WTC11 (cell line): ENCODE measurements around the gene KATNA1. TPM values are rescaled to one million over a fixed set of nuclear protein-coding genes. Genes with fewer than 3 reads are reported as not detected.

ENCODE experiments used
- ARID4B ChIP-seq: sonication (generic); formaldehyde crosslinking; IDR thresholded peaks from 2 replicates; pipeline ENCODE4 v1.8.0; 2023; ENCODE audit warnings: missing genetic modification reagents, mild to moderate bottlenecking, borderline replicate concordance
- CTCF ChIP-seq: fragments of 200-600 bp; IDR thresholded peaks from 2 replicates; pipeline ENCODE4 v1.8.0; 2022; ENCODE audit warnings: antibody characterized with exemption
- E2F4 ChIP-seq: sonication (generic); formaldehyde crosslinking; IDR thresholded peaks from 2 replicates; pipeline ENCODE4 v1.8.1; 2022; ENCODE audit warnings: low read depth, mild to moderate bottlenecking, moderate library complexity, missing genetic modification reagents, borderline replicate concordance
- EMX1 ChIP-seq: fragments of 250-450 bp; sonication (Bioruptor Pico); IDR thresholded peaks from 2 replicates; pipeline ENCODE4 v1.8.0; 2021; ENCODE audit warnings: mild to moderate bottlenecking
- ESRRA ChIP-seq: sonication (generic); formaldehyde crosslinking; IDR thresholded peaks from 2 replicates; pipeline ENCODE4 v1.8.1; 2022; ENCODE audit warnings: mild to moderate bottlenecking, missing genetic modification reagents, borderline replicate concordance
- FOXK1 ChIP-seq: sonication (generic); formaldehyde crosslinking; IDR thresholded peaks from 2 replicates; pipeline ENCODE4 v1.8.0; 2022; ENCODE audit warnings: mild to moderate bottlenecking, moderate library complexity, missing genetic modification reagents
- GRHL2 ChIP-seq: fragments of 250-450 bp; sonication (Bioruptor Pico); IDR thresholded peaks from 2 replicates; pipeline ENCODE4 v1.8.0; 2022; ENCODE audit warnings: mild to moderate bottlenecking, moderate library complexity; ENCODE audit not compliant: insufficient replicate concordance, severe bottlenecking
- GTF2I ChIP-seq: fragments of 250-450 bp; sonication (Bioruptor Pico); conservative IDR thresholded peaks from 2 replicates; pipeline ENCODE4 v1.4.0; 2021; ENCODE audit warnings: mild to moderate bottlenecking
- KAT7 ChIP-seq: sonication (generic); formaldehyde crosslinking; IDR thresholded peaks from 2 replicates; pipeline ENCODE4 v1.8.1; 2023; ENCODE audit warnings: missing genetic modification reagents, mild to moderate bottlenecking, borderline replicate concordance
- MXD4 ChIP-seq: fragments of 250-450 bp; sonication (Bioruptor Pico); IDR thresholded peaks from 2 replicates; pipeline ENCODE4 v1.8.0; 2021; ENCODE audit warnings: mild to moderate bottlenecking, moderate library complexity, borderline replicate concordance
- MYBL2 ChIP-seq: sonication (generic); formaldehyde crosslinking; IDR thresholded peaks from 2 replicates; pipeline ENCODE4 v1.8.1; 2023; ENCODE audit warnings: mild to moderate bottlenecking, moderate library complexity, missing genetic modification reagents
- NFATC4 ChIP-seq: fragments of 250-450 bp; sonication (Bioruptor Pico); IDR thresholded peaks from 2 replicates; pipeline ENCODE4 v1.9.0; 2021; ENCODE audit warnings: mild to moderate bottlenecking
- NR1H2 ChIP-seq: sonication (generic); formaldehyde crosslinking; IDR thresholded peaks from 2 replicates; pipeline ENCODE4 v1.9.0; 2021; ENCODE audit warnings: mild to moderate bottlenecking, moderate library complexity, missing genetic modification reagents
- OVOL2 ChIP-seq: fragments of 250-450 bp; sonication (Bioruptor Pico); IDR thresholded peaks from 2 replicates; pipeline ENCODE4 v1.9.0; 2021; ENCODE audit warnings: mild to moderate bottlenecking, borderline replicate concordance
- RELA ChIP-seq: sonication (generic); formaldehyde crosslinking; IDR thresholded peaks from 2 replicates; pipeline ENCODE4 v1.8.1; 2022; ENCODE audit warnings: missing genetic modification reagents, mild to moderate bottlenecking, borderline replicate concordance
- SMAD3 ChIP-seq: sonication (generic); formaldehyde crosslinking; IDR thresholded peaks from 2 replicates; pipeline ENCODE4 v1.8.0; 2022; ENCODE audit warnings: missing genetic modification reagents, mild to moderate bottlenecking, borderline replicate concordance
- TCF7 ChIP-seq: sonication (generic); formaldehyde crosslinking; IDR thresholded peaks from 2 replicates; pipeline ENCODE4 v1.8.0; 2022; ENCODE audit warnings: mild to moderate bottlenecking, low read depth, missing genetic modification reagents, moderate library complexity
- TP53 ChIP-seq: sonication (generic); formaldehyde crosslinking; IDR thresholded peaks from 2 replicates; pipeline ENCODE4 v1.8.1; 2023; ENCODE audit warnings: mild to moderate bottlenecking, missing genetic modification reagents
- ZBTB21 ChIP-seq: sonication (generic); formaldehyde crosslinking; IDR thresholded peaks from 2 replicates; pipeline ENCODE4 v1.8.1; 2023; ENCODE audit warnings: mild to moderate bottlenecking, missing genetic modification reagents, borderline replicate concordance
- ZMAT4 ChIP-seq: fragments of 250-450 bp; sonication (Bioruptor Pico); IDR thresholded peaks from 2 replicates; pipeline ENCODE4 v1.9.0; 2021; ENCODE audit warnings: mild to moderate bottlenecking
- ZNF121 ChIP-seq: sonication (generic); formaldehyde crosslinking; IDR thresholded peaks from 2 replicates; pipeline ENCODE4 v1.8.0; 2023; ENCODE audit warnings: missing genetic modification reagents
- ZNF671 ChIP-seq: fragments of 250-450 bp; sonication (Bioruptor Pico); IDR thresholded peaks from 2 replicates; pipeline ENCODE4 v1.8.0; 2021; ENCODE audit warnings: mild to moderate bottlenecking
- total RNA-seq: library from RNA; stranded (reverse); gene quantifications from 3 replicates; pipeline ENCODE4 v1.2.3, GENCODE V29; 2021
- TF ChIP-seq, protein P1 (sequence below): sonication (generic); formaldehyde crosslinking; IDR thresholded peaks from 2 replicates; pipeline ENCODE4 v1.8.0; 2022; ENCODE audit warnings: mild to moderate bottlenecking, missing genetic modification reagents
- TF ChIP-seq, protein P2 (sequence below): sonication (generic); formaldehyde crosslinking; IDR thresholded peaks from 2 replicates; pipeline ENCODE4 v1.8.1; 2023; ENCODE audit warnings: mild to moderate bottlenecking, moderate library complexity, missing genetic modification reagents
- TF ChIP-seq, protein P3 (sequence below): sonication (generic); formaldehyde crosslinking; IDR thresholded peaks from 2 replicates; pipeline ENCODE4 v1.8.1; 2023; ENCODE audit warnings: mild to moderate bottlenecking, missing genetic modification reagents, moderate library complexity

Gene KATNA1
- total RNA-seq, 1 experiment from 2014 or later, result 18.1 TPM

DNA sequence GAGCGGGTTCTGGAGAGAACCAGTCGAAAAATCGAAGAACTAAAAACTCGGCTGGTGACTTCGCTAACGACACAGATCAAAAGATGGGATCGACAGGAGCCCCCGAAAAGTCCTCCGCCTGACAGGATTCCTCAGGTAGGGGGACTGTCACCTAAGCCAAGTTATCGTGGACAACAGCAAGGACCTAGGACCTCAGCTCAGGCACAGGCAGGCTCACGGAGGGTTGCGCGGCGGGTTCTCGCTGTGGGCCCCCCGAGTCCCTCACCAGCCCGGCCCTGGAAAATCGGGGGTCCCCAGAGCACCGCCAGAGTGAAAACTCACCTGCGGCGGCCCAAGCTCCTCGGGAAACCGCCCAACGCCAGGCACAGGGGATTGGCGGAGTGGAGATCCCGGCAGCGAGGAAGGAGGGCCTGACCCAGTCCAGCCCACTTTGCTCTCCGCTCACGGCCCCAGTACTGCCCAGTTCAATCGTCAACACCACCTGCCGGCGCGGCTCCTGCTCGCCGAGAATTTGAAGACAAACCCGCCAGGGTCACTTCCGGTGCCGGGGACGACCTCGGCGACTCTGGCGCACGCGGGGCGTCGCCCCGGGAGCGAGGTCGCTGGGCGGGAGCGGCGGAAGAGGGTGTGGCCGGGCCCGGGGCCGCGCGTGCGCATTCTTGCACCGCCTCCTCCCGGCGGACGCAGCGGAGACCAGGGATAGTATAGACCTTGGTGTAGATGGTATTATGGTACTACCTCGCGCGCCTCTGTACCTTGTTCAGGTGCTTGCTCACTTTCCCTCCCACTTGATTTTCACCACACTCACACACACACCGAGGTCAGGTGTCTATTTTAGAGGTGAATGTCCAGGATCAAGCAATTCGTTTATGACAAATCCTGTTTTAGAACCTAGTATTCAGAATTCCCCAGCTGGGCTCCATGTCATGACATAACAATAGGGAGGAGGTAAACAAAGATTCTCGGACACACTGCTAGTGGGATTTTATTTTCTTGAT is at the start of gene KATNA1 (continued):
- TF ChIP-seq, protein P1, sequence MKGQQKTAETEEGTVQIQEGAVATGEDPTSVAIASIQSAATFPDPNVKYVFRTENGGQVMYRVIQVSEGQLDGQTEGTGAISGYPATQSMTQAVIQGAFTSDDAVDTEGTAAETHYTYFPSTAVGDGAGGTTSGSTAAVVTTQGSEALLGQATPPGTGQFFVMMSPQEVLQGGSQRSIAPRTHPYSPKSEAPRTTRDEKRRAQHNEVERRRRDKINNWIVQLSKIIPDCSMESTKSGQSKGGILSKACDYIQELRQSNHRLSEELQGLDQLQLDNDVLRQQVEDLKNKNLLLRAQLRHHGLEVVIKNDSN, result peak; percentile 78
- TF ChIP-seq, protein P2, sequence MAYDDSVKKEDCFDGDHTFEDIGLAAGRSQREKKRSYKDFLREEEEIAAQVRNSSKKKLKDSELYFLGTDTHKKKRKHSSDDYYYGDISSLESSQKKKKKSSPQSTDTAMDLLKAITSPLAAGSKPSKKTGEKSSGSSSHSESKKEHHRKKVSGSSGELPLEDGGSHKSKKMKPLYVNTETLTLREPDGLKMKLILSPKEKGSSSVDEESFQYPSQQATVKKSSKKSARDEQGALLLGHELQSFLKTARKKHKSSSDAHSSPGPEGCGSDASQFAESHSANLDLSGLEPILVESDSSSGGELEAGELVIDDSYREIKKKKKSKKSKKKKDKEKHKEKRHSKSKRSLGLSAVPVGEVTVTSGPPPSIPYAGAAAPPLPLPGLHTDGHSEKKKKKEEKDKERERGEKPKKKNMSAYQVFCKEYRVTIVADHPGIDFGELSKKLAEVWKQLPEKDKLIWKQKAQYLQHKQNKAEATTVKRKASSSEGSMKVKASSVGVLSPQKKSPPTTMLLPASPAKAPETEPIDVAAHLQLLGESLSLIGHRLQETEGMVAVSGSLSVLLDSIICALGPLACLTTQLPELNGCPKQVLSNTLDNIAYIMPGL (CRISPR knock-in tag), result peak; percentile 78; the same call in 1 of the 2 replicates
- TF ChIP-seq RELA, result peak; percentile 82; the same call in 1 of the 2 replicates
- TF ChIP-seq, protein P3, sequence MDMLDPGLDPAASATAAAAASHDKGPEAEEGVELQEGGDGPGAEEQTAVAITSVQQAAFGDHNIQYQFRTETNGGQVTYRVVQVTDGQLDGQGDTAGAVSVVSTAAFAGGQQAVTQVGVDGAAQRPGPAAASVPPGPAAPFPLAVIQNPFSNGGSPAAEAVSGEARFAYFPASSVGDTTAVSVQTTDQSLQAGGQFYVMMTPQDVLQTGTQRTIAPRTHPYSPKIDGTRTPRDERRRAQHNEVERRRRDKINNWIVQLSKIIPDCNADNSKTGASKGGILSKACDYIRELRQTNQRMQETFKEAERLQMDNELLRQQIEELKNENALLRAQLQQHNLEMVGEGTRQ (CRISPR knock-in tag), result no peak
- TF ChIP-seq CTCF, result no peak
- no peak for TF ChIP-seq ZBTB21 (CRISPR knock-in tag)
- no peak for TF ChIP-seq OVOL2
- TF ChIP-seq ARID4B, result peak; percentile 93
- peak; percentile 92; the same call in 1 of the 2 replicates for TF ChIP-seq ESRRA (CRISPR knock-in tag)
- peak; percentile 90 for TF ChIP-seq MYBL2
- no peak; the same call in 1 of the 2 replicates for TF ChIP-seq E2F4 (CRISPR knock-in tag)
- TF ChIP-seq ZMAT4 (CRISPR knock-in tag), result no peak
- peak; percentile 83 for TF ChIP-seq FOXK1 (CRISPR knock-in tag)
- no peak for TF ChIP-seq ZNF121 (CRISPR knock-in tag)
- no peak; the same call in 1 of the 2 replicates for TF ChIP-seq TP53 (CRISPR knock-in tag)
- TF ChIP-seq EMX1, result no peak
- no peak for TF ChIP-seq ZNF671 (CRISPR knock-in tag)
- TF ChIP-seq TCF7 (CRISPR knock-in tag), result no peak
- TF ChIP-seq NR1H2 (CRISPR knock-in tag), result no peak; the same call in 1 of the 2 replicates
- no peak for TF ChIP-seq MXD4 (CRISPR knock-in tag)
- no peak for TF ChIP-seq NFATC4
- TF ChIP-seq SMAD3 (CRISPR knock-in tag), result peak; percentile 98
- peak; percentile 77 for TF ChIP-seq KAT7 (CRISPR knock-in tag)
- no peak for TF ChIP-seq GRHL2 (CRISPR knock-in tag)
- TF ChIP-seq GTF2I (CRISPR knock-in tag), result no peak
